ENCODE results near the gene GCAT. TPM values are rescaled to one million over a fixed set of nuclear protein-coding genes. Genes with fewer than 3 reads are reported as not detected.

Gene GCAT
- total RNA-seq, 4 donors from 2014 or later, result 8.0 to 21.0 (median 15.7) TPM

GRCh38 chr22:37862570-37863325, 55.0 kb downstream of the GCAT start:
- WGBS, 2 donors (ENCODE audit: low coverage in 1 of 2), result 41 to 53% methylated on average over 6 to 7 of the region's 7 CpGs
- Histone ChIP-seq H3K9me3 (no peaks in the 10 kb centered on the region), H3K4me3 (no peak overlapping the region), H3K27ac (peak overlapping the region in 3 of 4 donors; percentile 2 to 25 (median 11)), H3K36me3 (peaks cover 0 to 100% of the 10 kb centered on the region in 2 donors), H3K4me1 (peaks cover 0 to 24% (median 0%) of the 10 kb centered on the region in 3 donors), H3K27me3 (no peaks in the 10 kb centered on the region)
- no peak for ATAC-seq
- no peak for TF ChIP-seq POLR2AphosphoS5 (IDR thresholded peaks at IDR 0.05)
- TF ChIP-seq CTCF (IDR thresholded peaks at IDR 0.05), result no peak
- no peak for TF ChIP-seq EP300 (IDR thresholded peaks at IDR 0.05)
- no peak for TF ChIP-seq POLR2A (IDR thresholded peaks at IDR 0.05)

GRCh38 chr22:37865510-37865909, 57.8 kb downstream of the GCAT start:
- Histone ChIP-seq H3K27me3 (no peaks in the 10 kb centered on the region), H3K27ac (no peak overlapping the region), H3K4me1 (peaks cover 0 to 24% (median 0%) of the 10 kb centered on the region in 3 donors), H3K36me3 (peaks cover 0 to 100% of the 10 kb centered on the region in 2 donors), H3K4me3 (no peak overlapping the region), H3K9me3 (no peaks in the 10 kb centered on the region)
- ATAC-seq, result no peak
- TF ChIP-seq POLR2AphosphoS5 (IDR thresholded peaks at IDR 0.05) (no peak), CTCF (IDR thresholded peaks at IDR 0.05) (no peak), EP300 (IDR thresholded peaks at IDR 0.05) (no peak), POLR2A (IDR thresholded peaks at IDR 0.05) (no peak)
- 61 to 72% methylated on average over 6 of the region's 6 CpGs for WGBS, 2 donors (ENCODE audit: low coverage in 1 of 2)

Small RNA genes within 50 kb of the gene (small RNA-seq; reads per million reads assigned to genes)
- gene MIR659, result 0 to 0.82 (median 0.31) reads per million in 4 donors

Other genes with a start within 250 kb of the GCAT start
- gene CDC42EP1, start 247.5 kb upstream of the GCAT start, total RNA-seq, result 10 to 100 TPM; 19.0 to 37.7 (median 27.4) TPM
- not detected for gene LGALS2, start 227.8 kb upstream of the GCAT start, total RNA-seq
- gene GGA1, start 199.1 kb upstream of the GCAT start, total RNA-seq, result 10 to 100 TPM; 37.8 to 46.5 (median 39.1) TPM
- gene SH3BP1, start 168.3 kb upstream of the GCAT start, total RNA-seq, result 1 to 10 TPM; 2.9 to 4.9 (median 3.2) TPM
- gene PDXP, start 149.2 kb upstream of the GCAT start, total RNA-seq, result 10 to 100 TPM in 3 of 4 donors, 1 to 10 TPM in 1; 9.2 to 19.3 (median 17.2) TPM
- 1,000 to 10,000 TPM in 3 of 4 donors, 100 to 1,000 TPM in 1; 747 to 1,092 (median 1,059) TPM for gene LGALS1, start 132.3 kb upstream of the GCAT start, total RNA-seq
- 10 to 100 TPM; 16.3 to 29.1 (median 20.2) TPM for gene NOL12, start 121.6 kb upstream of the GCAT start, total RNA-seq
- gene TRIOBP, start 110.9 kb upstream of the GCAT start, total RNA-seq, result 100 to 1,000 TPM; 128 to 234 (median 137) TPM
- gene GALR3, start 15.4 kb downstream of the GCAT start, total RNA-seq, result not detected
- 10 to 100 TPM; 21.3 to 66.6 (median 40.9) TPM for gene ANKRD54, start 36.4 kb downstream of the GCAT start, total RNA-seq
- 100 to 1,000 TPM; 336 to 538 (median 412) TPM for gene EIF3L, start 41.5 kb downstream of the GCAT start, total RNA-seq
- 100 to 1,000 TPM in 1 of 4 donors, 10 to 100 TPM in 3; 46.9 to 132 (median 48.1) TPM for gene MICALL1, start 98.4 kb downstream of the GCAT start, total RNA-seq
- gene C22orf23, start 145.7 kb downstream of the GCAT start, total RNA-seq, result under 1 TPM in 2 of 4 donors, not detected in 2; 0.31 to 0.40 TPM
- 10 to 100 TPM; 41.4 to 79.5 (median 72.0) TPM for gene POLR2F, start 145.8 kb downstream of the GCAT start, total RNA-seq
- 10 to 100 TPM in 1 of 4 donors, 1 to 10 TPM in 3; 6.9 to 16.0 (median 9.2) TPM for gene SOX10, start 176.6 kb downstream of the GCAT start, total RNA-seq
- gene PICK1, start 249.5 kb downstream of the GCAT start, total RNA-seq, result 10 to 100 TPM; 20.3 to 35.3 (median 25.7) TPM